Endothelial cell of umbilical vein (primary cell): ENCODE measurements around the gene APOC1. TPM values are rescaled to one million over a fixed set of nuclear protein-coding genes. Genes with fewer than 3 reads are reported as not detected.
A peak's percentile ranks its signal among the peaks of the same experiment; 100 is the strongest.

ENCODE experiments used
- BruUV-seq: library from RNA; stranded (reverse); fragments of 400-500 nt; replicated peaks from 2 replicates; lab custom pipeline; 2021; lab: Mats Ljungman, UMichigan
- CTCF ChIA-PET: fragments of 300-600, 350-600 bp; sonication (Branson Sonifier 250); formaldehyde crosslinking; loops from one replicate; lab custom pipeline; 2021; ENCODE audit warnings: antibody characterized with exemption, inconsistent platforms; lab: Charles Lee
- POLR2A ChIA-PET: fragments of 300-600, 350-600 bp; sonication (Branson Sonifier 250); formaldehyde crosslinking; loops from one replicate; lab custom pipeline; 2021; ENCODE audit warnings: antibody characterized with exemption, inconsistent platforms; lab: Charles Lee
- DNase-seq: peaks from one replicate; pipeline ENCODE4 v3.0.0-alpha.2; 2011; ENCODE audit warnings: low read depth, low spot score
- FAIRE-seq: peaks from 2 replicates; lab custom pipeline; 2011; peaks lifted over from hg19 to GRCh38; lab: Jason Lieb, UNC
- H2AFZ ChIP-seq: 2 replicates; pipeline ENCODE4 v1.6.0; 2012; ENCODE audit warnings: low read depth, low read length, control low read depth, inconsistent platforms
- H3K27ac ChIP-seq: 2 replicates; pipeline ENCODE4 v1.5.1; 2011; ENCODE audit warnings: low read depth, mild to moderate bottlenecking, control low read depth, low read length, moderate library complexity; ENCODE audit not compliant: insufficient read depth
- H3K27me3 ChIP-seq, 2 experiments: 2 replicates each; pipeline versions ENCODE4 v1.6.0 to v1.6.1; 2011; ENCODE audit warnings: low read length in 2 of 2, mixed read lengths in 1 of 2; ENCODE audit not compliant: control insufficient read depth in 2 of 2, insufficient read depth in 2 of 2
- H3K36me3 ChIP-seq, 2 experiments: 2 replicates in 1 of 2; 3 replicates in 1 of 2; pipeline ENCODE4 v1.5.1; 2011; ENCODE audit warnings: low read length in 2 of 2, mild to moderate bottlenecking in 1 of 2, moderate library complexity in 1 of 2; ENCODE audit not compliant: control insufficient read depth in 2 of 2, insufficient read depth in 2 of 2; ENCODE audit errors: extremely low read depth in 1 of 2
- H3K4me1 ChIP-seq: 3 replicates; pipeline ENCODE4 v1.5.1; 2011; ENCODE audit warnings: mild to moderate bottlenecking, low read length; ENCODE audit not compliant: control insufficient read depth, insufficient read depth; ENCODE audit errors: extremely low read depth
- H3K4me2 ChIP-seq: 2 replicates; pipeline ENCODE4 v1.6.1; 2011; ENCODE audit warnings: low read length, control low read depth, mixed read lengths; ENCODE audit not compliant: insufficient read depth
- H3K4me3 ChIP-seq, 3 experiments: fragments of 200-600 bp in 1 of 3; sonication (generic), shearing (Covaris generic) in 1 of 3; replicated peaks in 1 of 3; 2 replicates each; pipeline ENCODE4 v1.5.1; 2011 to 2016; ENCODE audit warnings: control low read depth in 3 of 3, low read length in 3 of 3, mild to moderate bottlenecking in 2 of 3, inconsistent platforms in 1 of 3, low read depth in 1 of 3, moderate library complexity in 1 of 3; ENCODE audit not compliant: insufficient read depth in 1 of 3
- H3K79me2 ChIP-seq: 2 replicates; pipeline ENCODE4 v1.6.0; 2012; ENCODE audit warnings: low read length, inconsistent platforms; ENCODE audit not compliant: control insufficient read depth, insufficient read depth
- H3K9ac ChIP-seq: replicated peaks from 2 replicates; pipeline ENCODE3; 2011; ENCODE audit warnings: low read length, control low read depth; ENCODE audit not compliant: insufficient read depth; ENCODE audit errors: extremely low read depth
- H3K9me1 ChIP-seq: replicated peaks from 3 replicates; pipeline ENCODE4 v1.6.0; 2011; ENCODE audit warnings: mild to moderate bottlenecking, low read length; ENCODE audit not compliant: control insufficient read depth, insufficient read depth; ENCODE audit errors: extremely low read depth
- H3K9me3 ChIP-seq: replicated peaks from 2 replicates; pipeline ENCODE4 v1.5.1; 2012; ENCODE audit warnings: low read length, inconsistent platforms; ENCODE audit not compliant: control insufficient read depth, insufficient read depth
- H4K20me1 ChIP-seq: replicated peaks from 2 replicates; pipeline ENCODE3; 2011; ENCODE audit warnings: mild to moderate bottlenecking, low read length; ENCODE audit not compliant: control insufficient read depth, insufficient read depth; ENCODE audit errors: extremely low read depth
- CTCF ChIP-seq, 2 donors: IDR thresholded peaks; 1 replicate in 1 of 2; 2 replicates in 1 of 2; pipeline ENCODE4 v1.5.1; 2011; ENCODE audit warnings: low read length in 2 of 2, mild to moderate bottlenecking in 2 of 2, moderate library complexity in 2 of 2, control low read depth in 1 of 2, inconsistent platforms in 1 of 2, low read depth in 1 of 2; ENCODE audit not compliant: insufficient read depth in 1 of 2; ENCODE audit errors: extremely low read depth in 1 of 2
- EZH2 ChIP-seq: IDR thresholded peaks from 2 replicates; pipeline ENCODE4 v1.6.1; 2012; ENCODE audit warnings: borderline replicate concordance, low read depth, mild to moderate bottlenecking, moderate library complexity, low read length, inconsistent platforms; ENCODE audit not compliant: severe bottlenecking
- FOS ChIP-seq: IDR thresholded peaks from 2 replicates; pipeline ENCODE4 v1.6.1; 2011; ENCODE audit warnings: mild to moderate bottlenecking, low read length, moderate library complexity, borderline replicate concordance; ENCODE audit not compliant: insufficient read depth
- GATA2 ChIP-seq: IDR thresholded peaks from 2 replicates; pipeline ENCODE4 v1.7.0; 2011; ENCODE audit warnings: low read depth, mild to moderate bottlenecking, moderate library complexity, mixed read lengths, low read length; ENCODE audit not compliant: insufficient read length, insufficient read depth
- JUN ChIP-seq: IDR thresholded peaks from 2 replicates; pipeline ENCODE4 v1.6.1; 2011; ENCODE audit warnings: borderline replicate concordance, low read depth; ENCODE audit not compliant: insufficient read length, insufficient read depth
- MAX ChIP-seq: IDR thresholded peaks from 2 replicates; pipeline ENCODE4 v1.6.1; 2011; ENCODE audit not compliant: insufficient read depth, insufficient read length
- MYC ChIP-seq: IDR thresholded peaks from one replicate; pipeline ENCODE4 v1.6.1; 2011; ENCODE audit warnings: mild to moderate bottlenecking, low read depth, low read length
- POLR2A ChIP-seq: IDR thresholded peaks from 2 replicates; pipeline ENCODE4 v1.6.1; 2012; ENCODE audit warnings: low read depth, mild to moderate bottlenecking, control low read depth, low read length
- POLR2AphosphoS5 ChIP-seq: IDR thresholded peaks from 2 replicates; pipeline ENCODE4 v1.6.1; 2012; ENCODE audit warnings: low read depth, mild to moderate bottlenecking, control low read depth, low read length, moderate library complexity; ENCODE audit not compliant: insufficient read depth
- dilution Hi-C: fragments of 300-500 bp; cut with MboI; formaldehyde crosslinking; loops from one replicate; pipeline ENCODE4 v1.15.0; 2019; ENCODE audit warnings: low sequenced_read_pairs; ENCODE audit not compliant: extremely low pct_ligation_motif_present
- intact Hi-C: fragments of 100-400 bp; cut with micrococcal nuclease; formaldehyde crosslinking; loops from one replicate; pipeline ENCODE4 v1.10.0; 2022
- polyA plus RNA-seq, 4 experiments: library from polyadenylated mRNA; depleted of rRNA in 3 of 4; stranded (reverse) in 3 of 4; unstranded in 1 of 4; fragments of >200 nt; gene quantifications; 2 replicates each; pipeline versions ENCODE4 v1.2.1 to v1.2.3, GENCODE V29; 2011 to 2012; ENCODE audit warnings: missing spikeins in 1 of 4
- total RNA-seq: library from RNA; stranded (reverse); gene quantifications from 2 replicates; pipeline ENCODE4 v1.2.3, GENCODE V29; 2021

The APOC1 gene
- total and polyA plus RNA-seq, 2 donors (not counting 3 experiments of a cell fraction or from before 2014, with no cell fraction given) = 5.0 to 18.5 TPM

- POLR2A ChIA-PET = interaction anchor here (1.3 kb wide), 1 partner anchor 83 kb away, joined by 3 read pairs; no protein-coding TSS in a partner anchor
- CTCF ChIA-PET = interaction anchor here (0.9 to 1.7 kb wide), 4 partner anchors 9 to 52 kb away, joined by 3 to 5 read pairs (median 4); no protein-coding TSS in a partner anchor
- Histone ChIP-seq H3K27ac (peak overlapping the region; percentile 56), H2AFZ (peak overlapping the region; percentile 45), H3K79me2 (peaks cover 54% of the 10 kb centered on the region), H3K36me3 (peaks cover 1 to 2% of the 10 kb centered on the region in 2 experiments), H3K4me3 (peak overlapping the region; percentile 87 to 90 (median 88)), H3K4me2 (peak overlapping the region; percentile 89), H3K9ac (peak overlapping the region; percentile 89), H3K4me1 (peaks cover 15% of the 10 kb centered on the region), H4K20me1 (no peaks in the 10 kb centered on the region), H3K27me3 (no peaks in the 10 kb centered on the region), H3K9me1 (no peaks in the 10 kb centered on the region), H3K9me3 (no peaks in the 10 kb centered on the region)
- DNase-seq (peak; percentile 7), FAIRE-seq (no peak)
- intact Hi-C loops = loop anchor here (1.0 to 10.0 kb wide), 4 partner anchors 29 to 151 kb away; partner anchors contain the start of gene BCAM
- dilution Hi-C loops = no loop called here
- TF ChIP-seq EZH2 = no peak
- peak; percentile 82 for TF ChIP-seq POLR2A
- no peak for TF ChIP-seq JUN
- BruUV-seq = TSS peak; percentile 36
Measured at GRCh38 chr19:44955505-44956439, 41.4 kb downstream of the APOC1 start.

GRCh38 chr19:44957526-44957925, 43.1 kb downstream of the APOC1 start:
- Histone ChIP-seq H3K4me3 (no peak overlapping the region), H2AFZ (no peak overlapping the region), H4K20me1 (no peaks in the 10 kb centered on the region), H3K9ac (no peak overlapping the region), H3K4me1 (peaks cover 15% of the 10 kb centered on the region), H3K79me2 (peaks cover 62% of the 10 kb centered on the region), H3K27me3 (no peaks in the 10 kb centered on the region), H3K9me1 (no peaks in the 10 kb centered on the region), H3K27ac (no peak overlapping the region), H3K9me3 (no peaks in the 10 kb centered on the region), H3K36me3 (peaks cover 5 to 7% of the 10 kb centered on the region in 2 experiments), H3K4me2 (no peak overlapping the region)
- dilution Hi-C loops (no loop called here), intact Hi-C loops (loop anchor here (10.0 kb wide), 1 partner anchor 153 kb away; the partner anchor contains the start of gene BCAM)
- CTCF ChIA-PET = no interaction called here
- no TSS peak for BruUV-seq
- DNase-seq (no peak), FAIRE-seq (no peak)
- no peak for TF ChIP-seq EZH2
- no peak for TF ChIP-seq POLR2A
- no peak for TF ChIP-seq POLR2AphosphoS5
- no peak for TF ChIP-seq MAX
- TF ChIP-seq FOS = no peak
- no peak for TF ChIP-seq CTCF (IDR thresholded peaks at IDR 0.05; ENCODE audit: extremely low read depth in 1 of 2, insufficient read depth in 1 of 2, low read depth in 1 of 2, low read length in 2 of 2)
- TF ChIP-seq MYC = no peak
- TF ChIP-seq GATA2 = no peak
- TF ChIP-seq JUN = no peak
- POLR2A ChIA-PET = no interaction called here
